NCI-H1105 treated with DMSO at 0.1 percent for 48 hours (cell line): ENCODE measurements around the gene NXNL1.
"Not testable (repeated sequence)": the region's sequence is repeated elsewhere in the genome, so short reads cannot be mapped to it uniquely, and the experiment has no call there.

Source experiments
- DNase-seq: peaks from one replicate; lab custom pipeline; 2025; lab: John Stamatoyannopoulos, UW

Gene NXNL1, protein sequence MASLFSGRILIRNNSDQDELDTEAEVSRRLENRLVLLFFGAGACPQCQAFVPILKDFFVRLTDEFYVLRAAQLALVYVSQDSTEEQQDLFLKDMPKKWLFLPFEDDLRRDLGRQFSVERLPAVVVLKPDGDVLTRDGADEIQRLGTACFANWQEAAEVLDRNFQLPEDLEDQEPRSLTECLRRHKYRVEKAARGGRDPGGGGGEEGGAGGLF

DNA sequence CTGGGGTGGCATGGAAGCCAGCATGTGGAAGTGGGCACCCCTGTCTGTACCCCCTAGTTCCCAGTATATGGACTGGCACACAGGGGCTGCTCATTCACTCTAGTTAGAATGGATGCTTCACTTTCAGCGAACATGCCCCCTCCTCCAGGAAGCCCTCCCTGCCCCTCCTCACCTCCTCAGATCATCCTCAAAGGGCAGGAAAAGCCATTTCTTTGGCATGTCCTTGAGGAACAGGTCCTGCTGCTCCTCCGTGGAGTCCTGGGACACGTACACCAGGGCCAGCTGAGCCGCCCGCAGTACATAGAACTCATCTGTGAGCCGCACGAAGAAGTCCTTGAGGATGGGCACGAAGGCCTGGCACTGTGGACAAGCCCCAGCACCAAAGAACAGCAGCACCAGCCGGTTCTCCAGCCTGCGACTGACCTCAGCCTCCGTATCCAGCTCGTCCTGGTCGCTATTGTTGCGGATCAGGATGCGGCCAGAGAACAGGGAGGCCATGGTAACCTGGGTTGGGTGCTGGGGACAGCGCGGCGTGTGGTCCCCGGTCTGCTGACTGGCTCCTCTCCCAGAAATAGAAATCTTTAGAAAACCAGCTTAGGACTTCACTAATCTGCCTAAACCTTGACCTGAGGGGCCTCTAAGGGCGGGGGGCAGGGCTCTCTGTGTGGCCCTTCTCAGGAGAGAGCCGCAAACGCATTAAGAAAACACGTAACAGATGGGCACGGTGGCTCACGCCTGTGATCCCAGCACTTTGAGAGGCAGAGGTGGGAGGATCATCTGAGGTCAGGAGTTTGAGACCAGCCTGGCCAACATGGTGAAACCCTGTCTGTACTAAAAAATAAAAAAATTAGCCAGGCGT is at the start of gene NXNL1:
Gene NXNL1 (minus strand): TSS at position 555 of the 859 bp plus-strand sequence. CDS start 57 bp downstream, at position 498.
- no peak for DNase-seq

DNA sequence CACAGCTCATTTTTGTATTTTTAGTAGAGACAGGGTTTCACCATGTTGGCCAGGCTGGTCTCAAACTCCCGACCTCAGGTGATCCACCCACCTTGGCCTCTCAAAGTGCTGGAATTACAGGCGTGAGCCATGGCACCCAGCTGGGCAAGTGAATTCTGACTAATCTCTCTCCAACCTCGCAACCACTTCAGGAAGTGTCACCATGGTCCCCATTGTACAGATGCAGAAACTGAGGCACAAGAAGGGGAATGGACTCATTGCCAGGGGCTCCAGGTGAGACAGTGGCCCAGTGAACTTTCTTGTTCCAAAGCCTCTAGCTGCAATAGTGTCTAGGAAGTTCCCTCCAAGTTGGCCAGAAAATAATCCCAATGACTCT is 47.8 kb upstream of the NXNL1 start:
- not testable (repeated sequence) for DNase-seq

- DNase-seq: no peak
Observed at GRCh38 chr19:17506745-17507144, 46.0 kb upstream of the NXNL1 start.

- DNase-seq: no peak
Observed at GRCh38 chr19:17505223-17505622, 44.5 kb upstream of the NXNL1 start.

- no peak for DNase-seq
Observed at GRCh38 chr19:17504456-17504855, 43.7 kb upstream of the NXNL1 start.

GRCh38 chr19:17504030-17504429 is 43.3 kb upstream of the NXNL1 start:
- no peak for DNase-seq

GRCh38 chr19:17503240-17503639 is 42.5 kb upstream of the NXNL1 start:
- no peak for DNase-seq

DNA sequence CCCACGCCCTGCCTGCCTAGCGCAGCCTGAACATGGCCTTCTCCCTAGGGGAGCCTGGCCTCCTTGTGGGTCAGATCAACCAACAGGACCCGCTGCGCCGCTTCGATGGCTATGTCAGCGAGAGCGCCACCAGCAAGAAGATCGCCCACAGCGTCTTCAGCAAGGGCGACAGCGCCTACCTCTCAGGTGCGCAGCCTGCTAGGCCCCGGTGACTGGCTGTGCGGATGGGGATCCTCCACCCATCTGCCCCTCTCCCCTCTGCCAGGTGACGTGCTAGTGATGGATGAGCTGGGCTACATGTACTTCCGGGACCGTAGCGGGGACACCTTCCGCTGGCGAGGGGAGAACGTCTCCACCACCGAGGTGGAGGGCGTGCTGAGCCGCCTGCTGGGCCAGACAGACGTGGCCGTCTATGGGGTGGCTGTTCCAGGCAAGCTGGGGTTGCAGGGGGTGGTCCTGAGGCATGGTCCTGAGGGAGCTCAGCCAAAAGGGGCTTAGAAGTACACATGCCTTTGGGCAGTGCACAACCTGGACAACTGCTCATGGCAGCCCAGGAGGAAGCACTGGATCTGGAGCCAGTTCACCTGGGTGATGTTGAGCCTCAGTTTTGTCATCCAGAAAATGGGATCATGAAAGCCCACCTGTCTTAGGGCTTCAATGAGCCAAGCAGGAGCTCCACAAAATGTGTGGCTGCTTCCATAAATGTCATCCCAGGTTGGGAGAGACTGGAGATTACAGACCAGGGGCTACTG is 39.9 kb upstream of the NXNL1 start:
- no peak for DNase-seq

GRCh38 chr19:17499648-17500446 is 39.1 kb upstream of the NXNL1 start:
- DNase-seq: no peak

GRCh38 chr19:17499025-17499424 is 38.3 kb upstream of the NXNL1 start:
- not testable (repeated sequence) for DNase-seq

GRCh38 chr19:17497149-17497798 is 36.5 kb upstream of the NXNL1 start:
- no peak for DNase-seq

- DNase-seq: peak; percentile 61
Observed at GRCh38 chr19:17496337-17496997, 35.7 kb upstream of the NXNL1 start.

- no peak for DNase-seq
Observed at GRCh38 chr19:17495639-17496296, 35.0 kb upstream of the NXNL1 start.

DNA sequence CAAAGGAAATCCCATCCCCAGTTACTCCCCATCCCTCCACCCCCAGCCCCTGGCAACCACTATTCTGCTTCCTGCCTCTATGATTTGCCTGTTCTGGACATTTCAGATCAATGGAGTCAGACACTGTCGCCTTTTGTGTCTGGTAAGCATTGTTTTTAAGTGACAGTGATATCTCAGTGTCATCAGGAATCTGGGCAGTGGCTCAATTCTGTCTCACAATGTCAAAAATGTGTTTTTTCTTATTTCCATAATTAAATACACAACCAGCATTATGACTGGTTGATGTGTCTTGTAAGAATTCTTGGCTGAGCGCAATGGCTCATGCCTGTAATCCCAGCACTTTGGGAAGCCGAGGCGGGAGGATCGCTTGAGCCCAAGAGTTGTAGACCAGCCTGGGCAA is 30.6 kb upstream of the NXNL1 start:
- no peak for DNase-seq

- DNase-seq: no peak
Observed at GRCh38 chr19:17490411-17490810, 29.7 kb upstream of the NXNL1 start.

- no peak for DNase-seq
Observed at GRCh38 chr19:17489392-17490030, 28.8 kb upstream of the NXNL1 start.

GRCh38 chr19:17488593-17489391 is 28.1 kb upstream of the NXNL1 start:
- no peak for DNase-seq

- no peak for DNase-seq
Observed at GRCh38 chr19:17487284-17488121, 26.8 kb upstream of the NXNL1 start.
